Activated CD8-positive, alpha-beta memory T cell treated with anti-CD3 and anti-CD28 coated beads, Interleukin-2, amount 50 U/mL, for 24 hours (primary cell): ENCODE results near the gene NT5DC3.

Experiments used
- DNase-seq: peaks from one replicate; pipeline ENCODE4 v3.0.0-alpha.2; 2020; ENCODE audit errors: extremely low read depth

Gene NT5DC3

DNA sequence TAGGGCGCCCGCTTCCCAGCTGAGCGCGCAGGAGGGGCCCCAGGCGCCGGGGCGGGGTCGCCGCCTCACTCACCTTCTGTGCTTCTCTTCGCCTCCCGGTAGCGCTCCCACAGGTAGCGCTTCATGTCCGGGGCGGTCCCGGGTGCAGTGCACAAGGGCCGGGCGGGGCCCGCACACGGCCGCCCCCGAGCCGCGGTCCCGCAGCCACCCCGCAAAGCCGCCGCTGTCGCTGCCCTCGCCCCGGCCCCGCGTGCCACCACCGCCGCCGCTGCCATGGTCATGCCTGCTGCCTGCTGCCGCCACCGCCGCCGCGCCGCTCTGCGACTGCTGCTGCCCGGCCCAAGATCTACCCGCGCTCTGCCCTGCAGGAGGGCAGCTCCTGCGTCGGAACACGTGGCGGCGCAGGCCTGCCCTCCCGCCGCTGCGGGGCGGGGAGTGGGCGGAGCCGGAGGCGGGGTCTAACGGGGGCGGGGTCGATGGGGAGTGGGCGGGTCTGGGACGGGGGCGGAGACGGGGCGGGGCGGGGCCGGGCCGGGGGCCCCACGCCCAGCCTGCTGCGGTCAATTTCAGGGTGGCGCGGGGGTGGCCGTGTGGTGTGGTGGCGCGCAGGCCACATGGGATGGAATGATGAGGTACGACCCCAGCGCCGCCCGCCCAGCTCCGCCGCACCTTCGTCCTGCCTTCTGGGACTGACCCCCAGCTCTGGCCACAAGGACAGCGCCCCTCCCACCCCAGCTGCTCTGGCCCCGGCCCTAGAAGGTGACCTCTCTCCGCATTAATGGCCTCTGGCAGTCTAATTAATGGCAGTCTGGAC, at the start of gene NT5DC3:
Gene NT5DC3, minus strand, starts transcription at position 359 of the 814 bp plus-strand sequence. Its CDS starts 78 bp downstream, at position 281.
- DNase-seq = peak; percentile 40

DNA sequence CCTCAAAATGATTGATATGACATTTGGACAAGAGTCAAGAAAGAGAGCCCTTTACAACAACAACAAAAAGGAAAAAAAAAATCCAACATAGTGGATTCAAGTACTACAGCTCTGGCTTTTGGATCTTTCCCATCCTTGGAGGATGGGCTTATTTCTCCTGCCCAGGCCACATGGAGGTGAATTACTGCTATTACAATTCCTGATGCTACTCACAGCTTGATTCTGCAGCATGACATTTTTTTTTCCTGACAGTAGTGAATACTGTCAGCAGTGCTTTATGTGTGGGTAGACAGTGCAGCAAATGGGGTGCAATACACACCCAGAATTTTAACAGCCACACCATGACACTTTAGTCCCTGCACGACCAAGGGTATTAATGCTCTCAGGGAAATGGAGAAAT, 46.7 kb upstream of the NT5DC3 start:
- no peak for DNase-seq

- DNase-seq = no peak
Measured at GRCh38 chr12:103886195-103886797, 45.3 kb upstream of the NT5DC3 start.

DNA sequence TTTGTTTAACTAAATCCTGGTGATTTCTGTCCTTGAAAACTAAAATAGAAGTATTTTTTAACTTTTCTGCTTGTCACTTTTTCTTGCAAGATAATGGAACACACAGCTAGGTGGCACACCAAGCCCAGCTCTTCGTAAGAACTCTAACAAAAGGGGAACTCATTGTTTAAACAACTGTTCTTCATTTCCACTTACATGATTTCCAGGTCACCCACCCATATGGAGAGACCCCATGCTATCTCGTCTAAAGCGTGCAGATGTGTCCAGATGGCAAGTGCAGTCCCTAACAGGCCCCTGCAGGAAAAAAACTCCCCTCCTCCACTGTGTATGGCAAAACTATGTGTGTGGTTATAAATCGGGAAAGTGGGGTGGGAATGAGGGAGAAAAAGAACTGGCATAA, 43.3 kb upstream of the NT5DC3 start:
- no peak for DNase-seq

GRCh38 chr12:103883908-103884307, 42.9 kb upstream of the NT5DC3 start:
- DNase-seq = no peak

DNA sequence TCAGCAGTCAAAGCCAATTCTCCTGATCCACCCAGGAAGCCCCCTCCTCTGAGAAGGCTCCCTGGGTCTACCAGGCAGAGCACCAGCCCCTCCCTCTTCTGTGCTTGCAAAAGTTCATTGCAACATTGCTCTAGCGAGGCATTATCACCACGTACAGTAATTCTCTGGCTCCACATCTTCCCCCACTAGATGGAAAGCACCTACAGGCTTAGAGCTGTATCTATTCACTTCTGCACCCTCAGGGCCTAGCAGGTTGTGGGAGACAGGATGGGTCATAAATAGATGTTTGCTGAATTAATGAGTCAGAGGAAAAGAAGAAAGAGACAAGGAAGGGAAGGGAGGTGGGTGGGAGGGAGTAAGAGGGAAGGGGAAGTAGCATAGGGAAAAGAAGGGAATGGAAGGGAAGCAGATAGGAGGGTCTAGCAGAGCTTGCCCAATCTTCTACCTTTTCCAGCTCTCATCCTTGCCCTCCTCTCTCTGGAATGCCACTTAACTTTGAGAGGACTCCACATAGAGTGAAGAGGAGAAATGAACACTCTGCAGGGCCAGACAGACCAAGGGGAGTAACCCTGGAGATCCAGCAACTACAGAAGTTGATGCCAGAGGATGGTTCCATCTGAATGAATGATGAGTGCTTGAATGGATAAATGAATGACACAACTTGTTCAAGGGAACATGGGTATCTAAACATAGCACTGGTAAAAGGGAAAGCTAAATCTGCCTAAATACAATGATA, 42.0 kb upstream of the NT5DC3 start:
- DNase-seq = no peak

DNA sequence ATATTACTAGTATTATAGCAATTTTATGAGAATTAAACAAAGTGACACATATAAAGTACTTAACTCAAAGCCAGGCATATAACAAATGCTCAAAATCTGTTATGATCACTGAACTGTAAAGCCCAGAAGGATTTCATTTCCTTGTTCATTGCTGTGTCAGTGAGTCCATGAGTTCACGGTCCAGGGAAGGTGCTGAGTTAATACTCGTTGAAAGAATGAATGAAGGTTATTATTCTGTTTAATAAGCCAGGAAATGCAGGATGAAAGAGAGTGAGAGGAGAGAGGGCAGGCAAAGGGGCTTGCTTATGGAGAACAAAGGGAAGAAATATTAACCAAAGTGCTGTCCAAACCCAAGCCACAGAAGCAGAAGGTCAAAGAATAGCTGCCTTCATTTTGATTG, 40.2 kb upstream of the NT5DC3 start:
- no peak for DNase-seq

GRCh38 chr12:103880299-103881142, 39.5 kb upstream of the NT5DC3 start:
- no peak for DNase-seq

DNA sequence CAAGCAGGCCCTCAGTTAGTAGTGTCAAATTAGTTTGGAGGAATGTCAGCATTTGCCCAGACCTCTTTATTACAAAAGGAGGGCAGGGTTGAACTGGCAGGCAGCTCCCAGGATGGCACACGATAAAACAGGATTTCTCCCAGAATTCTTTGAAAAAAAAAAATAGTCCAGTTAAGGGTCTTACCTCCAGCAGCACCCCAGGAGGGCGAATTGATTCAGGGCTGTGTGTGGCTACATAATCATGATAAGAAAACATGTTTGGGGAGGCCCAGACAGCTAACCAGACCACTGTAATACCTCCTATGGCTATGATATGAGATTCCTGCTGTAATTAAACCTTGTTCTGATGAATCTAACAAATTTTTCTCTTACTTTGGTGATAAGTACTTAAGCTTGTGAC, 38.8 kb upstream of the NT5DC3 start:
- DNase-seq = no peak

DNA sequence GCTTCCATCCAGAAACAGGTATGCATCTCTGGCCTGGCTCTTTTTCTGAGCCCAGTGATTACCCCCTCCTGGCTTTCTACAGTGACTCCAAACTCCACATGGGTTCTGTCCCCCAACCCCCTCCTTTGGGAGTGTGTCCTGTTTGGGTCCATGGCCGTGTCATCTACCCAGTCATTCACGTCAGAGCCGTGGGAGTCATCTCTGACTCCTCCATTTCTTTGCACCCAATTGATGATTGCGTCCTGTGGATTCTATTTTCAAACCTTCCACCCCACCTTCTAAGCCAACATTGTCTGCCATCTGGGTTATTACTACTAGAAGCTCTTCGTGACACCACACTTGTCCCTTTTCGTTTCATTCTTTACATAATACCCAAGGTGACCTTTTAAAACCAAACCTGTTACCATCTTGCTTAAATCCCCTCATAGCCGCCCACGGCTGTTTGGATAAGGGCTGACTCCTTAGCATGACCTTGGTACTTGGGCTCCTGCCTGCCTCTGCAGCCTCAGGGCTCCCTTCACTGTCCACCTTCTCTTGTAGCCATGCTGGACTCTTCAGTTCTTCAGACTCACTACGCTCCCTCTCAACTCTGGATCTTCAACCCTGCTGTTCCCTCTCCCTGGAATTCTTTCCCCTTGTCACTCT, 38.1 kb upstream of the NT5DC3 start:
- DNase-seq = no peak

- peak; percentile 9 for DNase-seq
Measured at GRCh38 chr12:103877934-103878510, 37.0 kb upstream of the NT5DC3 start.

GRCh38 chr12:103877288-103877687, 36.3 kb upstream of the NT5DC3 start:
- no peak for DNase-seq

DNA sequence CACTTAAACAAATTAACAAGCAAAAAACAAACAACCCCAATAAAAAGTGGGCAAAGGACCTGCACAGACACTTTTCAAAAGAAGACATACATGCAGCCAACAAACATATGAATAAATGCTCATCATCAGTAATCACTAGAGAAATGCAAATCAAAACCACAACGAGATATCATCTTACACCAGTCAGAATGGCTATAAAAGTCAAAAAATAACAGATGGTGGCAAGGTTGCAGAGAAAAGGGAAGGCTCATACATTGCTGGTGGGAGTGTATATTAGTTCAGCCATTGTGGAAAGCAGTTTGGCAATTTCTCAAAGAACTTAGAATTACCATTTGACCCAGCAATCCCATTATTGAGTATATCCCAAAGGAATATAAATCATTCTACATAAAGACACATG, 34.6 kb upstream of the NT5DC3 start:
- DNase-seq = no peak

DNA sequence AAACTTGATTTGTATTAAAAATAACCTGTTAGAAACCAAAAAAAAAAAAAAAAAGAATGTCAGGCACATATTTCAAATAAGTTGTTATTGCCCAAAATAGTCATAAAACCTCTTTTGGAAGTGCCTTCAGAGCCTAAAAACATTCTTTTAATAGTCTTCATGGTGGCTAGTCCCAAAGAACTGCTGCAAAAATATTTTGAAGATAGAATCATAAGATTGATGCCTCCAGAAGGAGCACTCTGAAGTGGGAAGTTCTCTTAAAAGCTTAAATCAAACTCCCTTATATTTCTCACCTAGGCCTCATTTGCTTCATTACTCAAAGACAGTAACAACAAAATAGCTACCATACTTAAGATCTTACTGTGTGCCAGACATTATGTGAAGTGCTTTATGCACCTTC, 27.2 kb upstream of the NT5DC3 start:
- no peak for DNase-seq

GRCh38 chr12:103865151-103865730, 24.2 kb upstream of the NT5DC3 start:
- DNase-seq = no peak

DNA sequence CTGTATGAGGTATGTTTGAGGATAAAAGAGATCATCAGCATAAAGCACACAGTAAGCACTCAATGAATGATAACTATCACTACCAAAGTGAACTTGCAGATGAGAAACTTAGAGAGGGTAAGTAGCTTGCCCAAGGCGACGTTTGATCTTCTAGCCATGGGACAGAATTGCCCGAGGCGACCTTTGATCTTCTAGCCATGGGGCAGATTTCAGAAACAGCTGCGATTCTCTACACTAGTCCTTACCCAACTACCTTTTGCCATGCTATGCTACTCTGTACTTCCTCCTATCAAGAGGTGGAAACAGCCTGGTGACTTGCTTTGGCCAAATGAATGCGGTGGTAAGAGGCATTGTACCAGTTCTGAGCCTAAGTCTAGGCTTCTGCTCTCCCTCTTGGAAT, 23.7 kb upstream of the NT5DC3 start:
- no peak for DNase-seq

DNA sequence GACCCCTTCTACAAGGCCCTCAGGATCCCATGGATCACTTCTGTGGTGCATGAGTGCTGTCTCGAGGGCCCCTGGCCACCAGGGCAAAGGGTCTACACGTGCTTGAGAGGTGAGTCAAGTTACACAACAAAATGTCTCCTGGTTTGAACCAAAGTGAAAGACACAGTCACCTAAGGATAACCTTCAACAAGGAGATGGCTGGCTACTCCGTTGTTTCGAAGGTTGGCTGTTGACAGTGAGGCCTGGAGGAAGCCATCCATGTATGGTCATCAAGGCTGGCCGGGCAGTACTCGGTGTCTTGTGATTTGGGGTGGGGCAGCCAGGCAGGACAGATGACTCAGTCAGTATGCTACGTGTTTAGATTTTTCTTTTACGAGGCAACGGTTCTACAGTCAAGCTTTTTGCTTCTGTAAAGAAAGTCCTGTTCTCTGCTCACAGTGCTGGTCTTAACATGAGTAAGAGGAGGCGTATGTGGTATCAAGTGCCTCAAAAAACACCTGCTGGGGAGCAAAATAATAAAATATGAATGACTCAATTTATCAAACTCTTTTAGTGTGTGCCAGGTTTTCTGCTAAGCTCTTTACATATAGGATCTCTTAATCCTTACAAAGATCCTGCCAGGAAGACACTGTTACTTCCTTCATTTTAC, 18.0 kb upstream of the NT5DC3 start:
- DNase-seq = no peak

DNA sequence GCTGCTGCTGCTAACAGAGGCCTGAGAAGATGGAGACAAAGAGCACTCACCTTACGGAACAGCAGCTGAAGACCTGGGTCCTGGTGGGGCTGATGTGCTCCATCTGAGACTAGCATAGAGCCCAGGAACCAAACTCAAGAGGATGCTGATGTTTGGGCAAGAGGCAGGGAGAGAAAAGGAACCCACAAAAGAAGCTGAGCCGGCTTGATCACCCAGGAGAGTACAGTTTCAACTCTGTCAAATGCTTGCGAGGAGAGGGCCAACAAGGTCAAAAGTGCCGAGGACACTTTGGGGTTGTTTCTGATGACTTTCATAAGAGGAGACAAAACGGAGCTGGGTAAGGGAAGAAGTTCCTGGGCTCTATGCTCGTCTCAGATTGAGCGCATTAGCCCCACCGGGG, 17.3 kb upstream of the NT5DC3 start:
- DNase-seq = no peak

- no peak for DNase-seq
Measured at GRCh38 chr12:103857164-103857563, 16.1 kb upstream of the NT5DC3 start.
